ENCODE data around the gene LRRN2. TPM values are rescaled to one million over a fixed set of nuclear protein-coding genes. Genes with fewer than 3 reads are reported as not detected.

Gene LRRN2
- total RNA-seq, 1 experiment from 2014 or later = not detected

DNA sequence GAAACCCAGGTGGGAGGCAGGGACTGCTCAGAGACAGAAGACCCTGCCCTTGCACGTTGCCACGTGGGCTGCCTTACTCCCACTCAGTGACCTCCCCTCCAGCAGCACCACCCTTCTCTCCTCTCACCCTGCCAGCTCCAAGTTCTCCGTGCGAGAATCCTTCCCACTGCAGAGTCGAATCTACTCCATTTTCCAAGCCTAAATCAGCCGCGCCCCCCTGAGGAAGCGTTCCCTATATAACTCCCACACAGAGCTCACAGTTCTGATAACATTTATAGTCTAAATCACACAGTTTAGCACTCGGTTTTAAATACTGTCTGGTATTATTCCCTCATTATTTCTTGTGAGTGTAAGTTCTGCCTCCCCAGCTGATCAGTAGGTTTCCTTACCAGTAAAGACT is 7.7 kb downstream of the LRRN2 start:
- intact Hi-C loops (cut with micrococcal nuclease; ENCODE audit: unreplicated experiment) = no loop called here
- no peak overlapping the region for H3K27ac Mint-ChIP-seq (ENCODE audit: unreplicated experiment)
- TF ChIP-seq, protein P1, sequence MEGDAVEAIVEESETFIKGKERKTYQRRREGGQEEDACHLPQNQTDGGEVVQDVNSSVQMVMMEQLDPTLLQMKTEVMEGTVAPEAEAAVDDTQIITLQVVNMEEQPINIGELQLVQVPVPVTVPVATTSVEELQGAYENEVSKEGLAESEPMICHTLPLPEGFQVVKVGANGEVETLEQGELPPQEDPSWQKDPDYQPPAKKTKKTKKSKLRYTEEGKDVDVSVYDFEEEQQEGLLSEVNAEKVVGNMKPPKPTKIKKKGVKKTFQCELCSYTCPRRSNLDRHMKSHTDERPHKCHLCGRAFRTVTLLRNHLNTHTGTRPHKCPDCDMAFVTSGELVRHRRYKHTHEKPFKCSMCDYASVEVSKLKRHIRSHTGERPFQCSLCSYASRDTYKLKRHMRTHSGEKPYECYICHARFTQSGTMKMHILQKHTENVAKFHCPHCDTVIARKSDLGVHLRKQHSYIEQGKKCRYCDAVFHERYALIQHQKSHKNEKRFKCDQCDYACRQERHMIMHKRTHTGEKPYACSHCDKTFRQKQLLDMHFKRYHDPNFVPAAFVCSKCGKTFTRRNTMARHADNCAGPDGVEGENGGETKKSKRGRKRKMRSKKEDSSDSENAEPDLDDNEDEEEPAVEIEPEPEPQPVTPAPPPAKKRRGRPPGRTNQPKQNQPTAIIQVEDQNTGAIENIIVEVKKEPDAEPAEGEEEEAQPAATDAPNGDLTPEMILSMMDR (IDR thresholded peaks at IDR 0.05; ENCODE audit: insufficient read depth in 1 of 2, low read depth in 1 of 2, low read length in 1 of 2, severe bottlenecking in 1 of 2, unreplicated experiment in 1 of 2) = no peak
- H3K36me3 Mint-ChIP-seq (ENCODE audit: insufficient read depth, unreplicated experiment) = no peaks in the 10 kb centered on the region
- H3K4me1 Mint-ChIP-seq (ENCODE audit: low read depth, unreplicated experiment) = no peaks in the 10 kb centered on the region
- H3K9me3 ChIP-seq = no peaks in the 10 kb centered on the region
- H3K4me1 ChIP-seq = no peaks in the 10 kb centered on the region
- no peak overlapping the region for H3K4me3 ChIP-seq (ENCODE audit: low read depth, low read length)
- peaks cover 15% of the 10 kb centered on the region for H3K27me3 Mint-ChIP-seq (ENCODE audit: insufficient read depth, unreplicated experiment)
- H3K36me3 ChIP-seq (ENCODE audit: control insufficient read depth, insufficient read depth, low read length) = no peaks in the 10 kb centered on the region
- H3K27me3 ChIP-seq (replicated peaks; ENCODE audit: control insufficient read depth, insufficient read depth, low read length) = no peaks in the 10 kb centered on the region
- no peaks in the 10 kb centered on the region for H3K9me3 Mint-ChIP-seq (ENCODE audit: unreplicated experiment)
- BruUV-seq (replicated peaks) = no TSS peak
- POLR2A ChIA-PET = no interaction called here
- CTCF ChIA-PET = interaction anchor here (0.8 kb wide), 1 partner anchor 384 kb away, joined by 3 read pairs; no protein-coding TSS in a partner anchor
- no peak for DNase-seq
- H3K4me3 Mint-ChIP-seq (ENCODE audit: unreplicated experiment) = no peak overlapping the region

DNA sequence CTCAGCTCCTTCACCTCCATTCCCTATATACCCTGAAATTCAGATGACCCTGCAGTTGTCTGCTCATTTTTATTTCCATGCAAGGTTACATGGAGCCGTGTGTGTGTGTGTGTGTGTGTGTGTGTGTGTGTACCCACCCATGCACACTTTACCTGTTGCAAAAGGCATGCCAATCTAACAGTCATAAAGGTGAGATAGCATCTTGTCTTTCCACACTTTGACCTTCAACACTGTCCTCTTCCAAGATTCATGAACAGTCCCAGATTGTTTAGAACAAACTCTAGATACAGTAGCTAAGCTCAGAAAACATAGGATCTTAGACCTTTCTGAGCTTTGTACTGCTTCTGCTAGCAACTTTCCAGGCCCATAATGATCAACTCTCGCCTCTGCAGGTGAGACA is 9.5 kb downstream of the LRRN2 start:
- Mint-ChIP-seq H3K9me3 (ENCODE audit: unreplicated experiment) (no peaks in the 10 kb centered on the region), H3K4me3 (ENCODE audit: unreplicated experiment) (no peak overlapping the region), H3K36me3 (ENCODE audit: insufficient read depth, unreplicated experiment) (no peaks in the 10 kb centered on the region), H3K27me3 (ENCODE audit: insufficient read depth, unreplicated experiment) (peaks cover 15% of the 10 kb centered on the region), H3K4me1 (ENCODE audit: low read depth, unreplicated experiment) (no peaks in the 10 kb centered on the region), H3K27ac (ENCODE audit: unreplicated experiment) (no peak overlapping the region)
- no peak overlapping the region for H3K4me3 ChIP-seq (ENCODE audit: low read depth, low read length)
- H3K36me3 ChIP-seq (ENCODE audit: control insufficient read depth, insufficient read depth, low read length) = no peaks in the 10 kb centered on the region
- intact Hi-C loops (cut with micrococcal nuclease; ENCODE audit: unreplicated experiment) = no loop called here
- H3K9me3 ChIP-seq = no peaks in the 10 kb centered on the region
- POLR2A ChIA-PET = no interaction called here
- no peaks in the 10 kb centered on the region for H3K27me3 ChIP-seq (replicated peaks; ENCODE audit: control insufficient read depth, insufficient read depth, low read length)
- no TSS peak for BruUV-seq (replicated peaks)
- no peaks in the 10 kb centered on the region for H3K4me1 ChIP-seq
- CTCF ChIA-PET = no interaction called here
- DNase-seq = no peak
- TF ChIP-seq, protein P1 (IDR thresholded peaks at IDR 0.05; ENCODE audit: insufficient read depth in 1 of 2, low read depth in 1 of 2, low read length in 1 of 2, severe bottlenecking in 1 of 2, unreplicated experiment in 1 of 2) = no peak

DNA sequence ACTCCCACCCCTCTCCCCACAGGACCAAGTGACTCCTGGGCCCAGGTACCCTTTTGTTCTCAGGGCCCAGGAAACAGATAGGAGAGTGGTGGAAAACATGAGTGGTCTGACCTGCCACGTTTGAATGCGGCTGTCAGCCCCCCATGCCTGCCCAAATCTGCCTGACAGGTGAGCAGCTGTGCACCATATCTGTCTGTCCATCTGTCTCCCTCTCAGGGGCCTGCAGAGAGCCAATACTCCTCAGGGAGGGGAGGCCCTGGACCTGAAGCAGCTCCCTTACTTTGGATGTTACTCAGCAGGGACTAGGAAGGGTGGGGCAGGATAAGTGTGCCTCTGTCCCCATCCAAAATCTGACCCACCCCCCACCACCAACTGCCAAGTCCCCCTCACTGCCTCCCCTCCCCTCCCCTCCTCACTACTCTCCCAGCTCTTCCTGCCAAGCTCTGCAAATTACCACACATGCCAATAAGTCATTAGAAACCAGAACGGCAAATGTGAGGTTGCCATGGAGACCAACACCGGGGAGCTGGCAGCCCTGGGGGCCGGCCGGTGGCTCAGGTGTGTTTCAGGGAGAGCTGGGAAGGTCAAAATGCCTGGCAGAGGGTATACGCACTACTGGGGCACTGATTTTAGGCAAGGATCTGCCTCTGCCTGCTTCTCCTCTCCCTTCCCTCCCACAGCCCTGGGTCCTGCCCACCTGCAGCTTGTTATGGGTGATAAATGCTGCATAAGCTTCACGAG is 11.5 kb downstream of the LRRN2 start:
- Histone ChIP-seq H3K4me3 (ENCODE audit: low read depth, low read length) (no peak overlapping the region), H3K9me3 (no peaks in the 10 kb centered on the region), H3K27me3 (replicated peaks; ENCODE audit: control insufficient read depth, insufficient read depth, low read length) (no peaks in the 10 kb centered on the region), H3K4me1 (no peaks in the 10 kb centered on the region), H3K36me3 (ENCODE audit: control insufficient read depth, insufficient read depth, low read length) (no peaks in the 10 kb centered on the region)
- ChIA-PET CTCF (interaction anchor here (0.8 to 1.0 kb wide), 2 partner anchors 11 to 133 kb away, joined by 3 to 4 read pairs; no protein-coding TSS in a partner anchor), POLR2A (no interaction called here)
- H3K9me3 Mint-ChIP-seq (ENCODE audit: unreplicated experiment) = no peaks in the 10 kb centered on the region
- no peaks in the 10 kb centered on the region for H3K4me1 Mint-ChIP-seq (ENCODE audit: low read depth, unreplicated experiment)
- no TSS peak for BruUV-seq (replicated peaks)
- peaks cover 8% of the 10 kb centered on the region for H3K27me3 Mint-ChIP-seq (ENCODE audit: insufficient read depth, unreplicated experiment)
- no peak overlapping the region for H3K27ac Mint-ChIP-seq (ENCODE audit: unreplicated experiment)
- DNase-seq = no peak
- intact Hi-C loops (cut with micrococcal nuclease; ENCODE audit: unreplicated experiment) = no loop called here
- TF ChIP-seq, protein P1 (IDR thresholded peaks at IDR 0.05; ENCODE audit: insufficient read depth in 1 of 2, low read depth in 1 of 2, low read length in 1 of 2, severe bottlenecking in 1 of 2, unreplicated experiment in 1 of 2) = no peak
- H3K36me3 Mint-ChIP-seq (ENCODE audit: insufficient read depth, unreplicated experiment) = no peaks in the 10 kb centered on the region
- H3K4me3 Mint-ChIP-seq (ENCODE audit: unreplicated experiment) = no peak overlapping the region

Data from Caco-2 (cell line).